WTC11 (cell line): ENCODE measurements around the gene SLC2A4.

Experiments used
- ATF2 ChIP-seq: sonication (generic); formaldehyde crosslinking; IDR thresholded peaks from 2 replicates; pipeline ENCODE4 v1.8.1; 2022; ENCODE audit warnings: low read depth, missing genetic modification reagents, borderline replicate concordance
- CTCF ChIP-seq: fragments of 200-600 bp; IDR thresholded peaks from 2 replicates; pipeline ENCODE4 v1.8.0; 2022; ENCODE audit warnings: antibody characterized with exemption
- ETV6 ChIP-seq: sonication (generic); formaldehyde crosslinking; IDR thresholded peaks from 2 replicates; pipeline ENCODE4 v1.8.1; 2022; ENCODE audit warnings: mild to moderate bottlenecking, missing genetic modification reagents
- GABPB1 ChIP-seq: sonication (generic); formaldehyde crosslinking; IDR thresholded peaks from 2 replicates; pipeline ENCODE4 v1.8.1; 2023; ENCODE audit warnings: mild to moderate bottlenecking, missing genetic modification reagents
- MLX ChIP-seq: sonication (generic); formaldehyde crosslinking; IDR thresholded peaks from 2 replicates; pipeline ENCODE4 v1.8.1; 2023; ENCODE audit warnings: mild to moderate bottlenecking, missing genetic modification reagents, moderate library complexity
- USF1 ChIP-seq: sonication (generic); formaldehyde crosslinking; IDR thresholded peaks from 2 replicates; pipeline ENCODE4 v1.8.0; 2022; ENCODE audit warnings: mild to moderate bottlenecking, missing genetic modification reagents
- ZNF263 ChIP-seq: sonication (generic); formaldehyde crosslinking; IDR thresholded peaks from 2 replicates; pipeline ENCODE4 v1.8.1; 2022; ENCODE audit warnings: low read depth, mild to moderate bottlenecking, moderate library complexity, missing genetic modification reagents

- no peak for TF ChIP-seq CTCF
- TF ChIP-seq MLX (CRISPR knock-in tag): no peak
- no peak for TF ChIP-seq ZNF263 (CRISPR knock-in tag)
- no peak for TF ChIP-seq USF1 (CRISPR knock-in tag)
- TF ChIP-seq ATF2 (CRISPR knock-in tag): no peak
- no peak for TF ChIP-seq ETV6 (CRISPR knock-in tag)
- TF ChIP-seq GABPB1 (CRISPR knock-in tag): no peak
These were observed 40.3 kb upstream of the SLC2A4 start for GRCh38 chr17:7241090-7241733.
